NCI-H2081 (cell line): Measurements from ENCODE around the gene TRPV4.
A peak's percentile ranks its signal among the peaks of the same experiment; 100 is the strongest.

Experiments
- DNase-seq, 2 experiments: peaks; one replicate each; lab custom pipeline; 2025; lab: John Stamatoyannopoulos, UW

Gene TRPV4

DNA sequence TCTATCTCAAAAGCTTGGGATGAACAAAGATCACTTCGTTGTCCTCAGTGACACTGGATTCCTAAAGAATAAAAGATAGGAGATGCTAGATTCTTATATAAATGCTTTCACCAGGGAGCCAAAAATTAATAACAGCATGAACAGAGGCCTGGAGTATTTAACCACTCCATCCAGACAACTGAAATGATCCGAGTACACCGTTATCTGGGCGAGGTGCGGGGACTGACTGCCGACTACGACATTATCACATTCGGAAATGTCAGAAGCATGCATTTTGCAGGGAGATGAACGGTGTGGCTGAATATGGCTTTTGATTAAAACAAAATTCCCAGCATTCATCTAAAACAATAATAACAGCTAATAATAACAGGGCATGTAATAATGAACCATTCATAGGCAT, 56.6 kb downstream of the TRPV4 start:
- DNase-seq: no peak

DNA sequence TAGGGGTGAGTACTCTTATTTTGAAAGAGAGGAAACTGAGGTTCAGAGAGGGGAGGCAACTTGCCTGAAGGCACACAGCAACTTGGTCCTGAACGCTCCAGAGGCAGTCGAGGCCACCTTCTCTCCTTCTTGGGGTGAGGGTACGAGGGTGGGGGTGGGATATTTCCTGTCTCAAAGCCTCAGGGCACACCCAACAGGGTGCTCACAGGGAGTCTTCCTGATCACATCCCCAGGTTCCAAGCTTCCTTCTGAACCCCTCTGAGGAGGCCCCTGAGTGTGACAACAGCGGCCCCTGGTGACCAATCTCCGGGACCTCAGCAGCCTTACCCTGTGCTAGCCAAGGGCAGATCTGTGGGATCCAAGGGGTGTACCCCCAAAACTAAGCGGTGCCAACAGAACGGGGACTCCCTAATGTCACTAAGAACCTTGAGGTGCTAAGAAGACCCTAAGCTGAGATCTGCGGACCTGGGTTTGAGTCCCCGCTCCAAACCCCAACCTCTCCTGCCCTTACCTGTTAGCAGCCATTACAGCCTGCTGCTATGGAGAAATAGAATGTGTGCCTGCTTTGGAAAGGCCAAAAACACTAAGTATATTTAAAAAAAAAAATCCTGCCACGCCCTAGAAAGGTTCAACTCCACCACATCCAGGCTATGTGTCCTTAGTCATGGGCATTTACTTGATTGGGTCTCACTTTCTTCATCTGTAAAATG, 57.9 kb downstream of the TRPV4 start:
- peak; percentile 76 to 78 for DNase-seq

DNA sequence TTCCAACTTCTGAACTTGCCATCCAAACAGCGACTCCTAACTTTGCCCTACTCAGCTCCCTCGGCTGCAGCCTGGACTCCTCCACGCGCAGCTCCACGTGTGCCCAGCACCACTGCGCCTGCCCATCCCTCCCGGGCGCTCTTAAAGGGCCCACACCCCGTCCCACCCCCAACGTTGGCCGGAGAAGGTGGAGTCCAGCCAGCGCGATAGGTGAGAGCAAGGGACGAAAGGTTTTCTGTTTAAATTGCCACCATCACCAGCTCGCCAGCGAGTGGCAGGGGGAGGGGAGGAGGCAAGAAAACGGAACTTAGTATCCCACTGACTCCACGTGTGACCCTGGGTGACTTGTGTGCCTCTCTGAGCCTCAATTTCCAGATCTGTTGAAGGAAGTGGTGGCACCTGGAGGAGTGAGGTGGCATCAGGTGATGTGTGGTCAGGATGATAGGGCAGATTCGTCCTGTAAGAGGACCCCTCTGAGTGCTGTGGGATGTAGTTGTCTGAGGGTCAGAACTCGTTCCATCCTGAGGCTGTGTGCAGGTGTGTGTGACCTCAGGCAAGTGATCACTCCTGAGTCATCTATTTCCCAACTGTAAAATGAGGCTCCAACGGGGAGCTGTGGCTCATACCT, 59.7 kb downstream of the TRPV4 start:
- no peak for DNase-seq

DNA sequence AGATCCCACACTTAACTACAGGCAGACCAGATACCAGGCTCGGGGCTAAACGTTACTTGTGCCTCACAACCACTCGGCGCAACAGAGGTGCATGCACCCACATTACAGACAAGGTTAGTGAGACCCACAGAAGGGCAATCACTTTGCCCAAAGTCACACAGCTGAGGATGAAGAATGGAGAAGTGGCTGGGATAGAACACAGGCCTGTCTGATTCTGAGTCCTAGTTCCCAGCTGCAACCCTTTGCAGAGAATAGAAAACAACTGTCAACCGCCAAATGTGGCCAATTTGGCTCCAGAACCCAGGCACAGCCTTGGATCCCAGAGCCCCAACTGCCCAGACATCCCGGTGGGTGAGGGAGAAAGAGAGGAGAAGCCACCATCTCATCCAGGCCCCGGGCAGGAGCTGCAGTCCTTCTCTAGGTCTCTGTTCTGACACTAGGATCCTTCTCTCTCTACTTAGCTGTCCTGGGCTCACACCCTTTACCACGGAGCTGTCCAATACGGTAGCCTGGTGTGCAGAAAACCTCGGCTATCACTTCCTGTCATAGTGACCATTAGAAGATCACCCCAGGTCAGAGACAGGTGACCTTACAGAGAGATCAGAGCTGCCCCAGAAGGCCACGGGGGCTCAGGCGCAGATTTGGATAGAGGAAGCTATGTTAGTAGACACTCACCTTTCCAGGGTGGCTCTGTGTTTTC, 60.4 kb downstream of the TRPV4 start:
- no peak for DNase-seq

DNA sequence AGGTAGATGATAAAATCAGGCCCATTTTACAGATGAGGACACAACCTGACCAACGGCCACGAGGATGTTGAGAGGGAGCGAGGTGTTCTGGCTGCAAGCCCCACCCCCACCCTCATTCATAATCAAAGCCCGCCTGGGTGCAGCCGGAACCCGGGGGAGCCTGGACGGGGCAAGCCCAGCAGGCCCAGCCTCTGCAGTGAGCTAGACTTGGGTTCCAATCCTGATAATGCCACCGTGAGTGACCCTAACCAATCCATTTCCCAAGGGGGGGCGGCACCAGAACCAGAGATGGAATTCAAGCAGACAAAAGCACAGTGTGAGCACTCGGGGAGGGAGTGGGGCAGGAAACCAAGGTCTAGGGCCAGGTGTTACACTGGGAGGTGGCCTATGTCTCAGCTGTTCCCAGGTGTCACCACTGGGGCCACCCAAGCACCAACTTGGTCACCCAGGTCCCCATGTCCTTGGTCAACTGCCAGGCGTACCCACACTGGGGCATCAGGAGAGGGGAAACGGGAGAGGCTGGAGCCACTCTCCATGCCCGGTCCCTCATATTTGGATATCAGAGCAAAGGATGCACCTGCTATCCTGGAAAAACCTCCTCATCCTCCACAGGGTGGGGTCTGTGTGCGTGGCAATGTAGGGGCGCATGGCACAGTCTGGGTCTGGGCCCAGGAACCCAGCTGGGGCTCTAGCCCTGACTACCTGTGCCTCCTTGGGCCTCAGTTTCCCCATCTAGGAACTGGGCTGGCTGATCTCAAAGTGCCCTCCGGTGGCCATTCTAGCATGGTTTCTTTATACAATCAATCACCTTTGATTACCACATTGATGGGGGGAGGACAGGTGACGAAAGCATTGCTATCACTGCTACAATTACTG, 61.2 kb downstream of the TRPV4 start:
- DNase-seq: peak in 1 of 2 experiments; percentile 20

DNA sequence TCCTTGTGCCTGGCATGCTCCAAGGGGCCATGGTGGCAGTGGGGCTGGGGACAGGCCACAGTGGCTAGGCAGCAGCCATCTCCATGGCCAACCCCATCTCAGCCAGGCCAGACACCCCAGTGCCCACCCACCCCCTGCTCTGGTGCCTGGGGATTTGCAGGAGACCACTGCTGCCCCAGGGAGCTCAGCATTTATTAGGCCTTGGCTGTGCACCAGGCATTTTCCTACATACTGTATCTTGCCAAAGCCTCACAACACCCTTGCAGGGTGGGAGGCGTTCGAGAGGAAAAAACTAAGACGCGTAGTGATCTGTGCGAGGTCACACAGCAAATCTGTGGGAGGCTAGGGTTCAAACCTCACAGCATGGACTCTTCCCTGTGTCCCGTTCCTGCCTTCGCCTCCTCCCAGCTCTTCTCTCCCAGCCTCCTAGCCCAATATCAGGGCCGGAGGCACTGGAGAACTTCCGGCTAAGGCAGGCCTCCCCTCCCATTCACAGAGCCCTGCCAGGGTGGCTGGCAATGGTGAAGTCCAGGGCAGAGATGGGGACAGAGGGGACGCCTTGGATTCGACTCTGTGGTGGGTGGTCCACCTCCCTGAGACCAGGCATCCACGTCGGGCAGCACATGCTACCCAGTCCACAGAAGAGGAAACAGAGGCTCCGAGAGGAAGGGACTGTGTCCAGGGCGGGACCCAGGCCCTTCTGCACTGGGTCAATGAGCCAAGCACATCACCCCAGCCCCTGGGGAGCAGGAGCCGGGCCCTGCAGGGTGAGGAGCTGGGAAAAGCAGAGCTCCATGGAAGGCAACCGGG, 62.1 kb downstream of the TRPV4 start:
- DNase-seq: no peak

DNA sequence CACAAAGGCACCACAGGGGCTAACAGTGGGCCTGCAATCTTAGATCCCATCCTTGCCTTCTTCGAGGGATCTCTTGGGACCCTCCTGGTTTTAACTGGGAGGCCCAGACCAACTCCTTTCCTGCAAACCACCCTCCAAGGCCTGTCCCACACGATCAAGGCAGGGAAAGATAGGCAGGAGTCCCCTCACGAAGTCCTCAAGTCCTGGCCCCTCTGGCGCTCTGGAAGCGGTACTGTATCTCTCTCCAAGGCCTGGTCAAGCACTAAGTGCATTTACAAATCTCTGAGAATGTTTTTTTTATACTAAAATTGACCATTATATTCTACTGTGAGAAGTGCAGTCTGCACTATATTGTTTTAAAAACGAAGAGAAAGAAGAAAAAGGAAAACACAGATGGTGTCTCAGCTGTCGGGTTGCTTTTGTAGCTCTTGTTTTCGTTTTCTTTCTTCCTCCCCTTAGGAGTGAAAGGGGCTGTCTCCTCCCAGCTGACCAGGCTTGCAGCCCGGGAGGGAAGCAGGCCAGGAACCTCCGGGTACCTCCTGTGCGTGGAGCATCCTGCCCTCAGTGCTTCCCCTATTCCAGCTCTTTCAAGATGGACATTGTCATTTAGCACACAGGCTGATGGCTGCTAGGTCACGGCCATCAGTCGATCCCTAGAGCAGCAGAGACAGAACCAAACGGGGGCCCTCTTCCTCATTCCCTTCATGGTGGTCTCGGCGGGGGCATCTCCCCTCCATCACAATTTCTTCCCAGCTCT, 62.9 kb downstream of the TRPV4 start:
- no peak for DNase-seq

DNA sequence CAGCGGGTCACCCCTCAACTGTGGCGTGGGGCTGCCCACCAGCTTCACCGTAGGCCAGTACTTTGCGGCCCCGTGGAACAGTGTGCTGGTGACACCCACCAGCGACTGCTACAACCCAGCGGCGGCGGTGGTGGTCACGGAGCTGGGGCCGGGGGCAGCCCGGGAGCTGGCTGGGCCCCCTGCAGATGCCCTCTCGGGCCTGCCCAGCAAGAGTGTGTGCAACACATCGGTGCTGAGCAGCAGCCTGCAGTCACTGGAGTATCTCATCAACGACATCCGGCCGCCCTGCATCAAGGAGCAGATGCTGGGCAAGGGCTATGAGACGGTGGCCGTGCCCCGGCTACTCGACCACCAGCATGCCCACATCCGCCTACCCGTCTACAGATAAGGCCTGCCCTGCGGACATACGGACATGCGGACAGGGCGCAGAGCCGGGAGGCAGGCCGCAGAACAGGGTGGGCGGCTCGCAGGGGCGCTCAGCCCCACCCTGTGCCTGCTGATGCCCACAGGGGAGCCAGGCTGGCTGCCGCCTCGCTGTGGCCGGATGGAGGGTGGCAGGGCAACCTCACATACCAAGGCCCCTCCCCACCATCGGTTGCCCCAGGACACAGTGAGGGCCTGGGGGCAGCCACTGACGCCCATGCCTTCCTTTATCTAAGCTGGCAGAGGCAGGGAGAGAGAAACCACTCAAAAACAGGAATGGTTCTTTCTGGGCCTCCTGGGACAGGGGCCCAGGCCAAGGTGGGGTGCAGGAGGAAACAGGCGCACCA, 64.1 kb downstream of the TRPV4 start:
- no peak for DNase-seq

DNA sequence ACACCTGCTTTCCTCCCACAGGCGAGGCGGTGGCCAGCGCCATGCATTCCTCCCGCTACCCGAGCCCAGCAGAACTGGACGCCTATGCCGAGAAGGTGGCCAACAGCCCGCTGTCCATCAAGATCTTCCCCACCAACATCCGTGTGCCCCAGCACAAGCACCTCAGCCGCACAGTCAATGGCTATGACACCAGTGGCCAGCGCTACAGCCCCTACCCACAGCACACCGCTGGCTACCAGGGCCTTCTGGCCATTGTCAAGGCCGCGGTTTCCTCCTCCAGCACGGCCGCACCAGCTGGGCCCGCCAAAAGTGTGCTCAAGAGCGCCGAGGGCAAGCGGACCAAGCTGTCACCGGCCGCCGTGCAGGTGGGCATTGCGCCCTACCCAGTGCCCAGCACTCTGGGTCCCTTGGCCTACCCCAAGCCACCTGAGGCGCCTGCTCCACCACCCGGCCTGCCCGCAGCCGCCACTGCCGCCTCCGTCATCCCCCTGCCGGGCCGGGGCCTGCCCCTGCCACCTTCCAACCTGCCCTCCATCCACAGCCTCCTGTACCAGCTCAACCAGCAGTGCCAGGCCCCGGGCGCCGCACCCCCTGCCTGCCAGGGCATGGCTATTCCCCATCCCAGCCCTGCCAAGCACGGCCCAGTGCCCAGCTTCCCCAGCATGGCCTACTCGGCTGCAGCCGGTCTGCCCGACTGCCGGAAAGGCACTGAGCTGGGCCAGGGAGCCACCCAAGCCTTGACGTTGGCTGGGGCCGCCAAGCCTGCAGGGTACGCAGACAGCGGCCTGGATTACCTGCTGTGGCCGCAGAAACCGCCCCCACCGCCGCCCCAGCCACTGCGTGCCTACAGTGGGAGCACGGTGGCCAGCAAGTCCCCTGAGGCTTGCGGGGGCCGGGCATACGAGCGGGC, 65.0 kb downstream of the TRPV4 start:
- DNase-seq: no peak

DNA sequence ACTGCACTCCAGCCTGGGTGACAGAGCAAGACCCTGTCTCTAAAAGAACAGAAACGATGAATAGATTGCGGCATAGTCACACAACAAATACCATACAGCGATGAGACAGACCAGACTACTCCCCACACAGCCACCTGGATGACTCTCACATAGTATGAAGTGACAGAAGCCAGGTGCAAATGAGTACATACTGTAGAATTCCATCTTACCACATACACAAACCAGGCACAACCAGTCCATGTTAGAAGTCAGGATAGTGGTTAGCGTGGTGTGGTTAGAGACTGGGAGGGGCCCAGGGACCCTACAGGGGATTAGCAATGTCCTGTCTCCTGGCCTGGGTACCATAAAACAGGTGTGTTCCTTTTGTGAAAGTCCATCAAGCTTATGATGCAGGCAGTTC, 65.7 kb downstream of the TRPV4 start:
- no peak for DNase-seq

DNA sequence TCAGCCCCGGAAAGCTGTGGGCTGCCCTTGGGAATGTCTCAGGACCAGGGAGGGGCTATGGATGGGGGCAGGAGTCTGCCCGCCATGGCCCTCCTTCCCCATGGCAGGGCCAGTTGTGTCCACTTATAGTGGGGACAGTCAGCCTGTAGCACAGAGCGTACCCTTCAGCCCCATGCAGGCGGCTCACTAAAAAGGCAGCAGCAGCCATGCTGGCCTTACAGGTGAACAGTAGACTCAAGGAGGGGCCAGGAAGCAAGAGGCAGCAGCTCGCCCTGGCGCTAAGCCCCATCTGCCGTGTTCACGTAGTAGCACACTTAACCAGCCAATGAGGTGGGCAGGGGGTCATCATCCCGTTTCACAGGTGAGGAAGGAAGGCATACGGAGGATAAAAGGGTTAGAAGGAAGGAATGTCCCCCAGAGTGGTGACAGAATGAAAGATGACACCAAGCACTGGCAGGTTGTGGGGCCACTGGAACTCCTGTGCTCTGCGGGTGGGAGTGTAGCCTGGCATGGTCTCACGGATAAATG, 66.9 kb downstream of the TRPV4 start:
- DNase-seq: no peak

DNA sequence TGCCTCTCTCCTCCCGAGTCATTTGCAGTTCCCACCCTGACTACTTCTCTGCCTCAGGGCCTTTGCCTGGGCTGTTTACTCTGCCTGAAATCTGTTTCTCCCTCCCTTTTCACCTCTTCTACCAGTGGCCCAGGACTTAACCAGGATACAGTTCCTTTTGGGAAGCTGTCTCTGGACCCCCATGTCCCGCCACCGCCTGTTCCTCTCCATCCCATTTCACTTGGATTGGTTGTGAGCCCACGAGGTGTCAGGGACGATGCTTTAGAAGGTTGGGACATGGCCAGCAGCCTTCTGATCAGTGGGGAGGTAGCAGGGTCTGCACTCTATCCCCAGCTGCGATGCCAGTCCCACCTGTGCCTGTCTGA, 67.8 kb downstream of the TRPV4 start:
- DNase-seq: no peak

DNA sequence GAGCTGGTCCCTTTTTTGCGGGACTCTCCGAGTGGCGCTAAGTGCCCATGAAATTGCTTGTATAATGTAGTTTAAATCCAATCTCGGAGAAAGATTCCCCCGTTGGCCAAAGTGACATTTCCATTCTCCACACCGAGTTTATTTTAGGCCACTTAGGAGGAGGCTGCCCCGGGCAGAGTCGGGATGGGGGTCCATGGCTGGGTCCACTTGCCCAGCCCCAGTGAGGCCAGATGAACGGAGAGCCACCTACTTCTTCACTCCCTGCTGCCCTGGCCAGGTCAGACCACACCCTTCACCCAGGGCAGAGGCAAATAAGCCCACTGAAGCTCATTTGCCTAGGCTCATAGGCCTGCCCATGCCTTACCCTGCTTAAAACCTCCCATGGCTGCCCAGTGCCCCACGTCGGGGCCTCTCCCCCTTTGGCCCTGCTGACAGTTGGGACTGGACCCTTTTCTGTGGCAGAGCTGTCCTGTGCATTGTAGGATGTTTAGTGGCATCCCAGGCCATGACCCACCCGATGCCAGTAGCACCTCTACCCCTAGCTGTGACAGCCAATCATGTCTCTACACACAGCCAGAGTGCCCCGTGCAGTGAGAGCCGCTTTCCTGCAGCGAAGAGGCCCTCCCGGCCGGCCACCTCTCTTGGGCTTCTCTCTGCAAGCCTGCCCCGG, 68.3 kb downstream of the TRPV4 start:
- no peak for DNase-seq

DNA sequence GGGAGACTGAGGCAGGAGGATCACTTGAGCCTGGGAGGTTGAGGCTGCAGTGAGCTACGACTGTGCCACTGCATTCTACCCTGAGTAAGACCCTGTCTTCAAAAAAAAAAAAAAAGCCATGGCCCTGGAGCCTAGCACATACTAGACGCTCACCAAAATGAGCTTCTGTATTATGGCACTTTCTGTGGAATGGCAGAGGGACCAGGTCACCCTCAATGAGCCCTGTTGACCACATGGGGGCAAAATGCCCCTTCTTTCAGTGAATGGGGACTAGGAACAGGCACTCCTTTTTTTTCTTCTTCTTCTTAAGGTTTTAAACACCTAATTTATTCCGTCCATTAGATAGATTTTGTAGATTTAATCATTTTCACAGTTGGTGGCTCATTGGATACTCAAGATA, 69.1 kb downstream of the TRPV4 start:
- no peak for DNase-seq

DNA sequence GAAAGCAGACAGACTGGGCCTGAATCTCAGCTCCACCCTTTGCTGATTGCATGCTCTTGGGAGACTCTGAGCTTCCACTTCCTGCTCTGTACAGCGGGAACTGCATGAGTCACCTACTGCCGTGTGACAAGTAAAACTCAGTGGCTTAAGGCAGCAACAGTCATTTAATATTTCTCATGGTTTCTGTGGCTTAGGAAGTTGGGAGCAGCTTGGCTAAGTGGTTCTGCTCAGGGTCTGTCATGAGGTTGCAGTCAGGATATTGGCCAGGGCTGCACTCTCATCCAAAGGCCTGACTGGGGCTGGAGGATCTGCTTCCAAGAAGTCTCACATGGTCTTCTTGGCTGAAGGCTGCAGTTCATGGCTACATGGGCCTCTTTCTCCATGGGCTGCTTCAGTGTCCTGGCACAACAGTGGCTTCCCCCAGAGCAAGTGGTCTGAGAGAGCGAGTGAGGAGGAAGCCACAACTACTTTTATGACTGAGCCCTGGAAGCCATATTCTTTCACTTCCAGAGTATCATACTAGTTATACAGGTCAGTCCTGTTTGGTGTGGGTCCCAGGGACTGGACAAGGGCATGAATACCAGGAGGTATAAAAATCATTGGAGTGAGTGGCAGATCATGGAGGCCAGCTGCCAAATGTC, 69.9 kb downstream of the TRPV4 start:
- DNase-seq: no peak

DNA sequence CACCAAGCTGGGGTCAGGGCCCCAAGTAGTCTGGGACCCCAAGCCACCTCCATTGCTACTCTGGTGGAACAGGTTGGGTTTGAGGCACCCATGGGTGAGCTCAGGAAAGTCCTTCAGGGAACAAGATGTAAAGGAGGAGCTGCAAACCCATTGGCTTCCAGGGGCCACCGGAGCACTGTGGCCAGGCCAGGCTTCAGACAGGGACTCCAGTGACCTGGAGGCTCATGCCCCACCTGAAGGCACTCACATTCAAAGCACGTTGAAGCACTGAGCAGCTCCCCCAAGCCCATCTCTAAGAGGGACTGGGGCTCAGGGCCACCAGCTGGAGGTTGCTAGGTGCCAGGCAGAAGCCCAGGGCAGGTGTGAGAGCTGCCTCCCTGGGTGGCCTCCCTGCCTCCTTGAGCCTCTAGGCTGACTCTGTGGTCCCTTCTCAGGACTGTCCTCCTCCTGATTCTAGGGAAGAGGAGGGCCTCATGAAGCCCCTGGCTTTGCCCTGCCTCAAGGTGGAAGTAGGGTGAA, 70.5 kb downstream of the TRPV4 start:
- no peak for DNase-seq

DNA sequence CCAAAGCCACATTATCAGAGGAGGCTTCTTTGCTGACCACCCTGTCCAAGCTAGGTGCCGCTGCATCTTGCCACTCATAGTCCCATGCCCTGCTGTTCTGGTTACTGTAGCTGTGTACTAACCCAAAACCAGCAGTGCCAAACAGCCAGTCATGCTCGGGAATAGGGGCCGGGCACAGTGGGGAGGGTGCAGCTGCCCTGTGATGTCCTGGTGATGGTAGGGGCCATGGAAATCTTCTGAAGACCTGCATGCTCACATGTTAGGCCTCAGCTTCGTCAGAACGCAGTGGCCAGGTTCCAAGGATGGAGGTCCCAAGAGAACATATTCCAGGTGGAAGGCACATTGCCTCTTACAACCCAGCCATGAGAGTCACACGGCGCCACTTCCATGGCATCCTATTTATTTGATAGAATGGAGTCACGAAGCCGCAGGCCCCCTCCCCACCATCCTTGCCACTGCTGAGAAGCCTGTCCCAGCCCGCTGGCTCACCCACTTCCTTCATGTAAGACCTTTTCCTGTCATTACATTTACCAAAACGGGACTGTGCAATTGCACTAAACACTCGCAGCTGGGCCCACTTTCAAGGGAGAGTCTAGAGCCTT, 71.0 kb downstream of the TRPV4 start:
- no peak for DNase-seq
